Activated CD4-positive, alpha-beta T cell treated with anti-CD3 and anti-CD28 coated beads, Interleukin-2, amount 50 U/mL, for 24 hours (primary cell): ENCODE measurements around the gene NFIC.
"Not testable (repeated sequence)": the region's sequence is repeated elsewhere in the genome, so short reads cannot be mapped to it uniquely, and the experiment has no call there.

Experiments used
- DNase-seq, 2 donors: peaks; one replicate each; pipeline ENCODE4 v3.0.0-alpha.2; 2020; ENCODE audit warnings: low read depth in 1 of 2, low spot score in 1 of 2

Gene NFIC

DNA sequence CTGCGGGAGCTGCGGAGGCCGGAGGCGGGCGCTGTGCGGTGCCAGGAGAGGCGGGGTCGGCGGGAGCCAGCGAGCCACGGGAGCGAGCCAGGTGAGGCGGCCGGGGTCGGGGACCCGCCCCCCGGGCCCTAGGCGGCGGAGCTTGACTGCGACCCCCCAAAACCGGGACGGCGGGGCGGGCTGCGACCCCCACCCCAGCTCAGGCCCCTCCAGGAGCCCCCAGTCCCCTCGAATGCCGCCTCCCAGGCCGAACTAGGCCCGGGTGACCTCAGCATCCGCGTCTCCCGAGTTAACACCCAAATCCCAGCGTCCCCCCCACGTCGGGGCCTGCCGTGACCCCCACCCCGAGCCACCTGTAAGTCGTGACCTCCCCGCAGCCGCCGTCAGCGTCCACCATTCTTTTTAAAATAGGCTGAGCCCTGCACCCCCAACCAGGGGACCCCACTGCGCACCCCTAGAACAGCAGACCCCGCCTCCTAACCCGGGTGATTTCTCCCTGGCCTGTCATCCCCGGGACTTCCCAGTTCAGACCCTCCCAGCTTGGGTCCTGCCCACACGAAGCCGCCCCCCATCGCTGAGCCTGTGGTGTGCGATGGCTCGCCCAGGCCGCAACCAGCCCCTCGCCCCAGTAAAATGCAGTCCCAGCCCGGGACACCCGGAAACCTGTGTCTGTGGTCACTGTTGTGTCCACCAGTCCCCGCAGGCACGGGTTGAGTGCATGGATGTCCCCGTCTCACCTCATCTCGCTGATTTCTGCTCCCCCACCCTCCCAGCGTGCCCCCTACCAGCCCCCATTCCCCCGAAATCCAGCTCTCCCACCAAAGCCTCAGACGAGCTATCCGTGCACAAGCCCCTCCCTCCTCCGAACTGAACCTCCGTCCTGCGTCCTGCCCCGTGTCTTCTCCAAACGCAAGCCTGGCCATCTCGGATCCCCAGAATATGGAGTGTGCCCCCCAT lies 140.3 kb downstream of the NFIC start:
- DNase-seq = no peak

DNA sequence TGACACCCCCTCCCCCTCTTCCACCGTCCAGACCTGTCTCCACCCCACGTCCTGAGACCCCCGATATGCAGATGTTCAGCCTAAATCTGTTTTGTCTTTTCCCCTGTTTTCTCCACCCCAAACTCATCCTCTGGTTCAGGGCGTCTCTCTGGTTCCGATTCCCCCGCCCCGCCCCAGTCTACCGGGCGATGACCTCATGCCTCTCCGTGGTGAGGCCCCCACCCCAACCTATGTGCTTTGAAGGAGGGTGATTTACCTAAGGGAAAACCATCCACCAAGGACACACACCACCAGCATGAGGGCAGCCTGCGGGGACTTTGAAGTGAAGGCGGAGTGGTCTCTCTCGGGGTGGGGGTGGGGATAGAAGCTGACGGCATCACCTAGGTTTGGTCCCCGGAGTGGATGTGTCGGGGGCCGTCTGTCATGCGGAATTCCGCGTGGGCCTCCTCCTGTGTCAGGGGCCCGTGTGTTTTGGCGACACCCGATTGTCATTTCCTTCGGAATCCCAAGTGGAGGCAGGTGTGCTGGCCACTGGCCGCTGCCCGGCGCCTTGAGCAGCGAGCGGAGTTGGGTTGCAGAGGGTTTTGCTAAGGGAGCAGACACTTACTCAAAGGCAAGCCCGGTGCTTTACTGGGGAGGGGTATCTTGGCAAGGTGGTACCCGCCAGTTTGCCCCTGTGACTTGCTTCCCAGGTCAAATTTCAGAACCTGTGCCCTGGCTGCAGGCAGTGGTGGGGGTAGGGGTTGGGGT lies 141.2 kb downstream of the NFIC start:
- DNase-seq = no peak

DNA sequence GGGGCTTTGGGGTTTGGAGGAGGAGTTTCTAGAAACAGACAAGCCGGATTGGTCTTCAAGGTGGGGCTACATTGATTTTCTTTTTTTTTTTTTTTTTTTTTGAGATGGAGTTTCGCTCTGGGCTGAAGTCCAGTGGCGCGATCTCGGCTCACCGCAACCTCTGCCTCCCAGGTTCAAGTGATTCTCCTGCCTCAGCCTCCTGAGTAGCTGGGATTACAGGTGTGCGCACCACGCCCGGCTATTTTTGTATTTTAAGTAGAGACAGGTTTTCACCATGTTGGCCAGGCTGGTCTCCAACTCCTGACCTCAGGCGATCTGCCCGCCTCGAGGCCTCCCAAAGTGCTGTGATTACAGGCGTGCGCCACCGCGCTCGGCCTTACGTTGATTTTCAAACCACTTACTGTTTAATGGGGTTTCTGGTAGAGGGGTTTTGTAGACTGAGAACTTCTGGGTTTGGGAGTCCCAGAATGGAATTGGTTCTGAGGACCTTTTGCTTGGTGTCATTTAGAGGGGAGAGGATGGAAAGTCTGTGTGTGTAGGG lies 141.8 kb downstream of the NFIC start:
- not testable (repeated sequence) for DNase-seq

DNA sequence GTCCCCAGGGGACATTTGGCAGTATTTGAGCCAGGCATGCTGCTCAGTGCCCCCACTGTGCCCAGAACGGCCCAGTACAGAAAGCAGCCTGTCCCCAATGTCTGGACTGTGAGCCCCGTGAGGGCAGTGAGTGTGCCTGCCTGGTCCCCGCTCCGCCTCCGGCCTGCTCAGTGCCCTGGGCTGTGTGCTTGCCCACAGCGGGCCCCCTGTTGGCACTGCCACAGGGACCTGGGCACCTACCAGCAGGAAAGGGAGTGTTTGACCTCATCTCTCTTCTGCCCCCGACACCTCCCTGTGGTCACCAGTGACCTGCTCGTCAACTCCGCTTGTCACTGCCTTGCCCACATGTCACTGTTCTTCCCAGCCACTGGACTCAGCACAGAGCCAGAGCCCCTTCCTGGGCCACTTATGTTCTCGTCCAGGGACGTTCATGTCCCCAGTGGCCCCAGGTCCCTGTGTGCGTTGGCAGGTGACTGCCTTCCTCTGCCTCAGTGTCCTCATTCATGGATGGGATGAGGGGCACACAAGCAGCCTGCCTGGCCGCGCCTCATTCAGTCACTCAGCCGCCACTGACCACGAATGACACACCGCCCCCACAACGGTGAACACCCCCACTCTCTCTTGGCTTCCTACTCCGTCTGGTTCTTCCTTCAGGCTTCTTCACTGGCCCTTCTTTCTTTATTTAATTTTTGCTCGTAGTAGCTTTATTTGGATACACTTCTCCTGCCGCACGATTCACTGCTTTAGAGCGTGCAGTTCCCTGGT lies 142.6 kb downstream of the NFIC start:
- DNase-seq = no peak

DNA sequence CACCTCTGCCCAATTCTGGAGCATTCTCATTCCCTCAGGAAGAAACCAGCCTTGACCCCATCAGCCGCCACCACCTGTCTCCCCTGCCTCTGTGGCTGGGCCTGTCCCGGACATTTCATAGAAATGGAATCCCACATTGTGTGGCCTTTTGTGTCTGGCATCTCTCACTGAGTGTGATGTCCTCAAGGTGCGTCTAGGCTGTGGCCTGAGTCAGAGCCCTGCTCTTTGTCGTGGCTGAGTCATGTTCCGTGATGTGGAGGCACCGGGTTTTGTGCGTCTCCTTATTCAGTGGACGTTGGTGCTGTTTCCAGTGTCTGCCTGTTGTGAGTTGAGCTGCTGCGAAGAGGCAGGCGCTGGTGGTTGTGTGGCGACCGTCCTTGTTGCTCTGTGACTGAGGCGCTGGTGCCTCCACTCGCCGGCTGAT lies 143.2 kb downstream of the NFIC start:
- no peak for DNase-seq

DNA sequence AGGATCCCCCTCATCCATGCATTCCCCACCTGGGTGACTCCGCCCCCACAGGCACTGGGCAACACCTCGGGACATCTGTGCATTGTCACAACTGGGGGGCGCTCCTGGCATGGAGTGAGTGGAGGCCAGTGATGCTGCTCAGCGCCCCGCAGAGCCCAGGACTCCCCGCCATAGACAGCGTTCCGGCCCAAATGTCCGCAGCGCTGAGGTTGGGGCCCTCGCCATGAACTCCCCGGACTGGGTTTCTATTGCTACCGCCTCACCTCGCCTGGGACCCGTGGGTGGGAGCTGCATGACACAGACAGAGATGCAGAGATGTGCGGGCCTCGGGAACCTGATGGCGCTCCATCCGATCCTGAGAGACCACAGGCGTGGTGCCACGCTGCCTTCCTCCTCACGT lies 144.3 kb downstream of the NFIC start:
- no peak for DNase-seq

DNA sequence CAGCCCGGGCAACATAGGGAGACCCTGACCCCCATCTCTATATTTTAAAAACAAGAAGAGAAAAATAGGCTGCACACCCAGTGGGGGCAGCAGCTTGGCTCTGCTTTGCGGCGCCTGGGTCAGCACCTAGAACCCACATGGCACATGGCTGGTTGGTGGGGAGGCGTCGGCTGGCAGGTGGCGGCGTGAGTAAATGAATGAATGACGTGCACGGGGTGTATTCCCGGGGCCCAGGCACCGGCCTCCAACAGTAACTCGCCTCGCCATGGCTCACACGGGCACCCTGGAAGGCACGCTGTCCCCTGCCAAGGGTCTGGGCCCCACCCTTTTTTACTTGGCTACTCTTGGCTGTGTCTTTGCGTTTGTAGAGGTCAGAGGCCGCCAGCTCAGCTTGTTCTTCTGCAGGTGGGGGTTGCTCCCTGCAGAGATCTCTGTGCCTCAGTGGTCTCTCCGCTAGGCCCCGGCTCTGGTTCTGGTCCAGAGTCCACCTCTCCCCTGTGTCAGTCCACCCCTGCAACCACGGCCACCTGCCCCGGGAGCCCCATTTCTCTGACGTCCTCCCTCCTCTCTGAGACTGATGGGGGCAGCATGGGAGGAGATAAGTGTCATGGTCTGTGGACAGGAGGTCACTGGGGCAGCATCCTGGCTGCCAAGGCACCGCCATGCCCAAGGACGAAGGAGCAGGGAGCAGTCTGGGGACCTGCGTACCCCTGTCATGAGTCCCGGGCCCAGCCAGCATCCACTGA lies 145.3 kb downstream of the NFIC start:
- no peak for DNase-seq

DNA sequence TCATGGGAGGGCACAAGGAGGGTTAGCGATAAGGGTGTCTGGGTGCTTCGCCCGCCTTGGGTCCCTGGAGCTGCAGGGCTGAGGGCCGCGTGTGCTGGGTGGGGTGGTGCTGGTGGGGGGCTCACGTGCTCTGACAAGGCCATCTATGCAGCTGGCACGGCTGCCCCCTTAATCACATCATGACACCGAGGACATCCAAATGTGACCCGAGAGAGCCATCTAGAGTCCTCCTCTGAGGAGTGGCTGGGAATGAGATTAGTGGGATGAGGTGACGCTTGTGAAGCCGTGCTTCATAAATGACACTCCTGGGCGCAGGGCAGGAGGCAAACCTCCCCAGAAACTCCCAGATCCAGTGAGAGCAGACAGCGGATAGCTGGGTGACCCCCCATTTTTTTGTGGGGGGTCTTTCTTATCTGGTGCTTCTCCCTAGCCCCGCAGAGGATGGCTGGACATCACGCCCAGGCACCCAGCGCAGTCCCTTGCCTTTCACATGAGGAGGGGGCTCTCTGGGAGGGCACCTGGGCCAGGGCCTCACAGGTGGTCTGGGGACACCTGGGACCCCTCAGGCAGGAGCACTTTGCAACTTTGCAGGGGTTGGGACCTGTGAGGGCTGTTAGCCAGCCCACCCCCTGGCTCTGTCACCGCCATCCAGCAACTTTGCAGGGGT lies 146.3 kb downstream of the NFIC start:
- DNase-seq = no peak

DNA sequence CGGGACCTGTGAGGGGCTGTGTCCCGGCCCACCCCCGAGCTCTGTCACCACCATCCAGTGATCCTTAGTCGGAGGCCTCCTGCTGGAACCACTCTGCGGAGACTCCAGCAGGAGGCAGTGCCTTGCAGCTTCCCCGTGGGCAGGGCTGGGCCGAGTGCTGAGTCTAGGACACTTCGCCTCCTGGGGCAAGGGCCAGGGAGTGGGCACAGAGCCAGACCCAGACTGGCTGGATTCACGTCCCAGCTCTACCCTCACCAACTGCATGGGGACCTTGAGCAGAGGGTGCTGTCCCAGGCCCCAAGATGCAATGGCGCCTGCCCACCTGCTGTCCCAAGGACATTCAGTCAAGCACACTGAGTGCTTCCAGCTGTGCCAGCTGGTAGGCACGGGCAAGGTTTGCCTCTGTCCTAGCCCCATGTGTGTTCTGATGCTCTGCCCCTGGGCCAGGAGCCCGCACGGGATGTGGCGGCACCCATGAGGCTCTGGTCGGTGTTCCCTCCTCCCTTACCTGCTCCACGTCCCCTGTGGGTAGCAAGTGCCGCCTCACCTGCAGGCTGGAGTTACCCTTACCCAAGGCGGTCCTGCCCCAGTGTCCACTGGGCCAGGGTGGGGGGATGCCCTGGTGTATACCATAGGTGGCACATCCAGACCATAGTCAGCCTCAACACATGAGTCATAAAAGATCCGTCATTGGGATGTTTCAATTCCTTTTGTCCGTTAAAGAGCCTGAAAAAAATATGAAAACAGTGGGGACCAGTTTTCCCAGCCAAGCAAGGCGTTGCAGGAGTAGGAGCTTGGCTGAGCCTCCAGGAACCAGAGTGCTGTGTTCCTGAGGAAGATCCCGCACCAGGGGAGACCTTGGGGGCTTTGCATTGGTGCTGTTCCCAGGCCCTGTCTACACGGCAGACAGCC lies 147.1 kb downstream of the NFIC start:
- DNase-seq = no peak

DNA sequence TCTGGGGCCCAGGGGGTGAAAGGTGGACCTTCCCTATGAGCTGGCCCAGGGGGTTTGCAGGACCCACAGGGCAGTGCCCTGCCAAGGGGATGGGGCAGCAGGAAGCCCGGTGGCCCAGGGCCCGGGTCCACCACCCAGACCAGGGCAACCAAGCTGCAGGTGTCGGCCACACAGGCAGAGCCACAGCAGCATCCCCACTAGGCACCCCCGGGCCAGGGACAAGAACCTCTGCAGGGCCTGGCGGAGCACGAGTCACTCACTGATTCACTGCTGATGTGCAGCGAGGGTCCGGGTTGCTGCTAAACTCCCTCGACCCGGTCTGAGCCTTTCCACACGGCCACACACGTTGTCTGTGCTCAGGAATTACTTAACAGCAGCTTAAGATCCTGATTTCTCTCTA lies 148.5 kb downstream of the NFIC start:
- no peak for DNase-seq

DNA sequence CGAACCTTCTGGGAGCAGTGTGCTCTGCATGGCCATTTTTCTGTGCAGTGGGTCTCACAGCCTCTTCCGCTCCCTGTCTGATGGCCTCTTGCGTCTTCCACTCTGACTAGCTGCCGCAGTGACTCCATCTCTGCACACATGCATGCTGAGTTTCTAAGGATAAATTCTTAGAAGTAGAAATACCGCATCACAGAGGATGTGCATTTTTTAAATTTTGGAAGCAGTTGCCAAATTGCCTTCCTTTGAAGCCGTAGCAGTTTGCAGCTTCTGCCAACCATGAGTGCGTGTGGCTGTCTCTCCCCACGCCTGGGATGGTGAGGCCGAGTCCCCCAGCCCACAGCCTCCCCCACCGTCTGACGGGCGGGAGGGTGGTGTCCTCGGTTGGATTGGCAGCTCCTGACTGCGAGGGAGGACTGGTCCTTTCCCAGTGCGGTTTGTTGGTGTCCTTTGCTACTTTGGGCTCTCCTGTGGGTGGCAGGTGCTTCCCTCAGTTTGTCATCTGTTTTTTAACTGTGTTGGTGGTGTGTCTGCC lies 149.6 kb downstream of the NFIC start:
- DNase-seq = no peak

DNA sequence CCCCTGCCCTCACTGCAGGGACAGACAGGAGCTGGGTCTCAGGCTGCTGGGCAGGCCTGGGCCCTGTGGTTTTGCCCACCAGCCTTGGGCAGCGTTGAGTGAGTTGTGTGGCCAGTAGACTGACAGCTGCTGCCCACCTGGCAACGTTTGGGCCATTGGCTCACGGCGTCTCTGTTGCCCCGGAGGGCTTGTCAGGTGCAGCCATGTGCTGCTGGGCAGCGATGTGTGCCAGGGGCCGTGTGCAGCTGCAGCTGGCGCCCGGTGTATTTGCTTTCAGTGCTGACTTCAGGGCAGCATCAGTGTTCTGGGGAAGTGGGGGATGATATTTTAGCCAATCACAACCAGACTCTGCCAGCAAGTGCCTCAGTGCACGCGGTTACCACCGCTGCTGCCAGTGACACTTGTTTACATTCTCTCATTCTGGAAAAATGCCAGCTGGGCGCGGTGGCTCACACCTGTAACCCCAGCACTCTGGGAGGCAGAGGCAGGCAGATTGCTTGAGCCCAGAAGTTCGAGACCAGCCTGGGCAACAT lies 150.4 kb downstream of the NFIC start:
- DNase-seq = no peak

DNA sequence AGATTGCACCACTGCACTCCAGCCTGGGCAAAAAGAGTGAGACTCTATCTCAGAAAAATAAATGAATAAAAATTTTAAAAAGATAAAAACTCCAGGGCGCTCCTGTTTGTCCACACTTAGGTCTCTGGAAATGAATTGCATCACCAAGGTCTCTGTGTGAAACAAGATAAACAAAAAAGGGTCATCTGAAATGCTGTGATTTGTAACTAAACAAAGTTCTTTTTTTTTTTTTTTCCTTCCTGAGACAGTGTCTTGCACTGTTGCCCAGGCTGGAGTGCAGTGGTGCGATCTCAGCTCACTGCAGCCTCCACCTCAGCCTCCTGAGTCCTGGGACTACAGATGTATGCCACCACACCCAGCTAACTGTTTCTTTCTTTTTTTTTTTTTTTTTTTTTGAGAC lies 151.3 kb downstream of the NFIC start:
- no peak for DNase-seq

DNA sequence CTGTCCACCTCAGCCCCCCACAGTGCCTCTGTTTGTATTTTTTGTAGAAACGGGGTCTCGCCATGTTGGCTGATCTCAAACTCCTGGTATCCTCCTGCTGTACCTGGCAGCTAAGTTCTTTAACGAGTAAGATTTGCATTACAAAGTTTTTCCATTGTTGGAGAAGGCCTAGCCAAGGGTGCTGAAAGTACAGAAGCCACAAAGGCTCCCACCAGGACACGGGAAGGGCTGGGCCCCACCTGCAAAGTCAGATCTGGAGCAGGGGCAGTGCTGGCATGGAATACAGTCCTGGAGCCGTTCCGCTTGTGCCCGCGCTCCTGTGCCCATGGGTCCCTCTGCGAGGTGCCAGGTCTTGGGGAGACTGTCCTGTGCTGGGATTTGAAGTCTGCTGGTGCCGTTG lies 151.9 kb downstream of the NFIC start:
- no peak for DNase-seq

DNA sequence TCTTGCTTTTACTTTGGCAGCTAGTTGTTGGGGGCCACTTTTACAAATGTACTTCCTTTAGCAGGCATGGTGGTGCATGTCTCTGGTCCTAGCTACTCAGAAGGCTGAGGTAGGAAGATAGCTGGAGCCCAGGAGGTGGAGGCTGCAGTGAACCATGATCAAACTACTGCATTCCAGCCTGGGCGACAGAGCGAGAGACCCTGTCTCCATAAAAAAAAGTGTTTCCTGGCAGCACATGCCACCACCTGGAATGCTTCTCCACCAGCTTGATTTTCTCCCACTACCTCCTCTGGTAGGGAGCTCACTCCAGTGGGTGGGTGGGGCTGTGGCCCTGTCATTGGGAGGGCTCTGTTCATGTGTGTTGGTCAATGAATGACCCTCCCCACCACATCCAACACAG lies 152.3 kb downstream of the NFIC start:
- no peak for DNase-seq
